LNCaP clone FGC (cell line): ENCODE data around the gene C15orf62.

ENCODE experiments used
- DNase-seq: peaks from one replicate; pipeline ENCODE4 v3.0.0-alpha.2; 2011; ENCODE audit warnings: low read depth
- H3K4me3 ChIP-seq: 2 replicates; pipeline ENCODE4 v1.5.1; 2011; ENCODE audit warnings: mild to moderate bottlenecking, low read depth, low read length, control low read depth
- CTCF ChIP-seq: IDR thresholded peaks from 2 replicates; pipeline ENCODE4 v1.5.1; 2012; ENCODE audit warnings: mild to moderate bottlenecking; ENCODE audit not compliant: control insufficient read depth, insufficient read depth; ENCODE audit errors: extremely low read depth

The C15orf62 gene

GRCh38 chr15:40769274-40770146, at the start of gene C15orf62:
Gene C15orf62, plus strand, starts transcription at chr15:40769980. Its CDS starts 516 bp downstream, at chr15:40770496.
- no peak for TF ChIP-seq CTCF
- no peak for DNase-seq
- no peak within 1 kb of the TSS for H3K4me3 ChIP-seq

GRCh38 chr15:40721701-40722100, 48.1 kb upstream of the C15orf62 start:
- H3K4me3 ChIP-seq: no peak overlapping the region
- TF ChIP-seq CTCF: no peak
- no peak for DNase-seq

GRCh38 chr15:40722354-40722753, 47.4 kb upstream of the C15orf62 start:
- no peak for DNase-seq
- no peak overlapping the region for H3K4me3 ChIP-seq
- no peak for TF ChIP-seq CTCF

- DNase-seq: no peak
Observed at GRCh38 chr15:40722934-40723333, 46.8 kb upstream of the C15orf62 start.

GRCh38 chr15:40723919-40724318, 45.9 kb upstream of the C15orf62 start:
- no peak overlapping the region for H3K4me3 ChIP-seq
- no peak for TF ChIP-seq CTCF
- no peak for DNase-seq

More at GRCh38 chr15:40722934-40723333, 46.8 kb upstream of the C15orf62 start:
- H3K4me3 ChIP-seq: no peak overlapping the region
- no peak for TF ChIP-seq CTCF

- H3K4me3 ChIP-seq: no peak overlapping the region
- DNase-seq: no peak
- TF ChIP-seq CTCF: no peak
Observed at GRCh38 chr15:40731034-40731433, 38.7 kb upstream of the C15orf62 start.
